Neural progenitor cell (in vitro differentiated cells): Measurements from ENCODE around the gene CREBL2. TPM values are rescaled to one million over a fixed set of nuclear protein-coding genes. Genes with fewer than 3 reads are reported as not detected.
"Not testable (repeated sequence)": the region's sequence is repeated elsewhere in the genome, so short reads cannot be mapped to it uniquely, and the experiment has no call there.

Source experiments
- DNase-seq: peaks from one replicate; pipeline ENCODE4 v3.0.0-alpha.2; 2016; ENCODE audit warnings: low spot score
- H2AFZ ChIP-seq: fragments of 200-600 bp; sonication (generic); replicated peaks from 2 replicates; pipeline ENCODE4 v1.6.1; 2016; ENCODE audit warnings: antibody characterized with exemption
- H3F3A ChIP-seq: fragments of 200-600 bp; sonication (generic); 2 replicates; pipeline ENCODE4 v1.6.1; 2016; ENCODE audit warnings: antibody characterized with exemption, low read depth
- H3K27ac ChIP-seq: fragments of 200-600 bp; sonication (generic); 2 replicates; pipeline ENCODE4 v1.5.1; 2016; ENCODE audit warnings: mild to moderate bottlenecking
- H3K27me3 ChIP-seq: fragments of 200-600 bp; sonication (generic); 2 replicates; pipeline ENCODE4 v1.6.1; 2016; ENCODE audit warnings: mild to moderate bottlenecking, moderate library complexity
- H3K36me3 ChIP-seq: fragments of 200-600 bp; sonication (generic); 2 replicates; pipeline ENCODE4 v1.5.1; 2016
- H3K4me1 ChIP-seq: fragments of 200-600 bp; sonication (generic); 2 replicates; pipeline ENCODE4 v1.6.1; 2016; ENCODE audit warnings: mixed run types
- H3K4me2 ChIP-seq: fragments of 200-600 bp; sonication (generic); 2 replicates; pipeline ENCODE4 v1.6.1; 2016
- H3K4me3 ChIP-seq: fragments of 200-600 bp; sonication (generic); 2 replicates; pipeline ENCODE4 v1.5.1; 2016
- H3K79me2 ChIP-seq: fragments of 200-600 bp; sonication (generic); 2 replicates; pipeline ENCODE4 v1.6.1; 2016; ENCODE audit warnings: low read depth
- H3K9ac ChIP-seq: fragments of 200-600 bp; sonication (generic); 2 replicates; pipeline ENCODE4 v1.6.1; 2016
- H3K9me3 ChIP-seq: fragments of 200-600 bp; sonication (generic); 2 replicates; pipeline ENCODE4 v1.5.1; 2016; ENCODE audit warnings: low read depth
- H4K20me1 ChIP-seq: fragments of 200-600 bp; sonication (generic); 2 replicates; pipeline ENCODE4 v1.6.1; 2016; ENCODE audit warnings: low read depth
- H3K27ac Mint-ChIP-seq: 3 replicates; pipeline ENCODE4 v1.8.0; 2021; ENCODE audit warnings: mixed read lengths
- H3K27me3 Mint-ChIP-seq: 2 replicates; pipeline ENCODE4 v1.8.0; 2022; ENCODE audit warnings: low read depth, mild to moderate bottlenecking, inconsistent platforms, moderate library complexity, mixed read lengths; ENCODE audit not compliant: insufficient read depth
- H3K36me3 Mint-ChIP-seq: 3 replicates; pipeline ENCODE4 v1.8.0; 2021; ENCODE audit warnings: mixed read lengths
- H3K4me1 Mint-ChIP-seq: 3 replicates; pipeline ENCODE4 v1.8.0; 2021; ENCODE audit warnings: mixed read lengths
- H3K4me3 Mint-ChIP-seq: 3 replicates; pipeline ENCODE4 v1.8.0; 2021; ENCODE audit warnings: mild to moderate bottlenecking, moderate library complexity, mixed read lengths
- H3K9me3 Mint-ChIP-seq: 3 replicates; pipeline ENCODE4 v1.8.0; 2020; ENCODE audit warnings: mixed read lengths
- CTCF ChIP-seq: fragments of 200-600 bp; sonication (generic); IDR thresholded peaks from 2 replicates; pipeline ENCODE4 v1.5.1; 2017; ENCODE audit warnings: antibody characterized with exemption, mild to moderate bottlenecking
- EZH2 ChIP-seq: fragments of 200-600 bp; sonication (generic); IDR thresholded peaks from 2 replicates; pipeline ENCODE4 v1.6.1; 2017; ENCODE audit warnings: antibody characterized with exemption, mild to moderate bottlenecking, moderate library complexity
- EZH2phosphoT487 ChIP-seq: fragments of 200-600 bp; sonication (generic); IDR thresholded peaks from 2 replicates; pipeline ENCODE4 v1.6.1; 2017; ENCODE audit warnings: antibody characterized with exemption
- total RNA-seq: library from RNA; depleted of rRNA; stranded (reverse); fragments of >200 nt; gene quantifications from 2 replicates; pipeline ENCODE4 v1.2.3, GENCODE V29; 2015; ENCODE audit warnings: low replicate concordance

Gene CREBL2
- total RNA-seq, 1 donor from 2014 or later, result 31.4 TPM

GRCh38 chr12:12563290-12563928, 48.3 kb upstream of the CREBL2 start:
- Histone ChIP-seq H3K9ac (no peak overlapping the region), H2AFZ (peak overlapping the region; percentile 75), H3K4me1 (peaks cover 28% of the 10 kb centered on the region), H3K36me3 (no peaks in the 10 kb centered on the region), H3F3A (peaks cover 35% of the 10 kb centered on the region), H3K4me2 (peak overlapping the region; percentile 75), H3K79me2 (peaks cover 31% of the 10 kb centered on the region), H3K9me3 (no peaks in the 10 kb centered on the region), H3K4me3 (peak overlapping the region; percentile 85), H4K20me1 (peaks cover 7% of the 10 kb centered on the region), H3K27ac (peak overlapping the region; percentile 40), H3K27me3 (no peaks in the 10 kb centered on the region)
- H3K4me3 Mint-ChIP-seq, result peak overlapping the region; percentile 90
- TF ChIP-seq EZH2phosphoT487 (no peak), CTCF (no peak), EZH2 (no peak)
- peak; percentile 7 for DNase-seq
- peaks cover 5% of the 10 kb centered on the region for H3K36me3 Mint-ChIP-seq
- H3K27me3 Mint-ChIP-seq, result peaks cover 2% of the 10 kb centered on the region
- H3K9me3 Mint-ChIP-seq, result peaks cover 21% of the 10 kb centered on the region
- peaks cover 20% of the 10 kb centered on the region for H3K4me1 Mint-ChIP-seq
- peak overlapping the region; percentile 96 for H3K27ac Mint-ChIP-seq

GRCh38 chr12:12564911-12565310, 46.8 kb upstream of the CREBL2 start:
- H3K4me2 ChIP-seq, result no peak overlapping the region
- peaks cover 21% of the 10 kb centered on the region for H3K9me3 Mint-ChIP-seq

GRCh38 chr12:12565971-12566370, 45.7 kb upstream of the CREBL2 start:
- H3K4me2 ChIP-seq, H3K27me3 Mint-ChIP-seq, H2AFZ ChIP-seq, H3K4me3 ChIP-seq, H3K27ac Mint-ChIP-seq, H3K4me1 Mint-ChIP-seq, H3K27me3 ChIP-seq, H3K36me3 Mint-ChIP-seq, H3K9ac ChIP-seq, H3K9me3 ChIP-seq, H3K36me3 ChIP-seq, H3K79me2 ChIP-seq, H4K20me1 ChIP-seq, H3K27ac ChIP-seq, H3K4me1 ChIP-seq, H3K4me3 Mint-ChIP-seq, DNase-seq: not testable (repeated sequence)
- peaks cover 21% of the 10 kb centered on the region for H3K9me3 Mint-ChIP-seq
- peaks cover 27% of the 10 kb centered on the region for H3F3A ChIP-seq

More at GRCh38 chr12:12564911-12565310, 46.8 kb upstream of the CREBL2 start:
- H3K4me3 ChIP-seq, result no peak overlapping the region
- no peaks in the 10 kb centered on the region for H3K27me3 ChIP-seq
- H3K4me3 Mint-ChIP-seq, result peak overlapping the region; percentile 19
- no peaks in the 10 kb centered on the region for H3K9me3 ChIP-seq
- peak overlapping the region; percentile 38 for H3K27ac Mint-ChIP-seq
- peaks cover 5% of the 10 kb centered on the region for H3K36me3 Mint-ChIP-seq
- no peaks in the 10 kb centered on the region for H3K36me3 ChIP-seq
- H4K20me1 ChIP-seq, result no peaks in the 10 kb centered on the region
- no peak for DNase-seq
- no peak overlapping the region for H2AFZ ChIP-seq
- H3K9ac ChIP-seq, result no peak overlapping the region
- peaks cover 2% of the 10 kb centered on the region for H3K27me3 Mint-ChIP-seq
- peaks cover 35% of the 10 kb centered on the region for H3F3A ChIP-seq
- peaks cover 14% of the 10 kb centered on the region for H3K4me1 ChIP-seq
- H3K79me2 ChIP-seq, result peaks cover 16% of the 10 kb centered on the region
- peaks cover 11% of the 10 kb centered on the region for H3K4me1 Mint-ChIP-seq
- no peak for TF ChIP-seq EZH2phosphoT487
- no peak for TF ChIP-seq CTCF
- H3K27ac ChIP-seq, result no peak overlapping the region

GRCh38 chr12:12572659-12573058, 39.0 kb upstream of the CREBL2 start:
- Mint-ChIP-seq H3K36me3 (no peaks in the 10 kb centered on the region), H3K4me3 (no peak overlapping the region), H3K9me3 (peaks cover under 1% of the 10 kb centered on the region), H3K4me1 (no peaks in the 10 kb centered on the region), H3K27ac (no peak overlapping the region), H3K27me3 (no peaks in the 10 kb centered on the region)
- Histone ChIP-seq H3K9ac (no peak overlapping the region), H3K9me3 (no peaks in the 10 kb centered on the region), H2AFZ (no peak overlapping the region), H3K4me1 (no peaks in the 10 kb centered on the region), H3K27ac (no peak overlapping the region), H4K20me1 (no peaks in the 10 kb centered on the region), H3K4me2 (no peak overlapping the region), H3F3A (no peaks in the 10 kb centered on the region), H3K36me3 (no peaks in the 10 kb centered on the region), H3K79me2 (no peaks in the 10 kb centered on the region), H3K27me3 (no peaks in the 10 kb centered on the region), H3K4me3 (no peak overlapping the region)
- DNase-seq, result no peak
- no peak for TF ChIP-seq EZH2phosphoT487
- no peak for TF ChIP-seq EZH2
- no peak for TF ChIP-seq CTCF
